ENCODE data around the gene SUFU. TPM values are rescaled to one million over a fixed set of nuclear protein-coding genes. Genes with fewer than 3 reads are reported as not detected.

The SUFU gene
- total RNA-seq, 1 experiment from 2014 or later, result 6.3 TPM

DNA sequence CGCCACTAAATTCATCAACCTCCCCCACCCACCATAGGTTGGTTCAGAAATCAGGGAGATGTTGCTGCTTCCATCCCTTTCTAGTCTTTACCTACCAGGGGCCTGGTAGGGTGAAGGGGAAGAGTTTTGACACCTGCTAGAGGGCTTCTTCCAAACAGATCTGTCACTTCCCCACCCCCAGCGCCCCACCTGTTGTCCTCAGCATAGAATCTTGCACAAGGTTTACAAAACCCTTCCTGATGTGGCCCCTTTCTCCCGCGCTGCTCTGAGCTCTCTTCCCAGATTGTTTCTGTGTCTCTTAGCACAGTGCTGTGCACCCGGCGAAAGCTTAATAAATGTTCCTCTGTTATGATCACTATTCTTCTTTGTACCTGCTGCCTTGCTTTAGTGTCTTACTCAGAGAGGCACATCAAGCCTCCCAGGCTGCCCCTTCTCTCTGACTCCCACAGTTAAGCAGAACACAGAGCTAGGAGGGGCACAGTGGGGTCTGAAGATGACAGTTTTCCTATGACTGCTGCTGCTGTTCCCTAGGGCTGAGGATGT lies 41.2 kb upstream of the SUFU start:
- no peaks in the 10 kb centered on the region for H3K36me3 Mint-ChIP-seq (ENCODE audit: insufficient read depth, unreplicated experiment)
- H3K9me3 Mint-ChIP-seq (ENCODE audit: unreplicated experiment), result no peaks in the 10 kb centered on the region
- no peak overlapping the region for H3K27ac Mint-ChIP-seq (ENCODE audit: low read depth, unreplicated experiment)
- peaks cover 15% of the 10 kb centered on the region for H3K4me1 Mint-ChIP-seq (ENCODE audit: insufficient read depth, unreplicated experiment)
- intact Hi-C loops (cut with micrococcal nuclease), result no loop called here
- ChIA-PET CTCF (interaction anchor here (0.5 to 3.4 kb wide), 4 partner anchors 16 to 99 kb away, joined by 3 to 13 read pairs (median 5); partner anchors contain the start of genes ACTR1A and FBXL15), POLR2A (interaction anchor here (0.6 to 4.4 kb wide), 7 partner anchors 9 to 287 kb away, joined by 3 to 77 read pairs (median 9); partner anchors contain the start of genes ACTR1A, C10orf95, CUEDC2 and NFKB2)
- peak overlapping the region; percentile 92 for H3K4me3 Mint-ChIP-seq (ENCODE audit: unreplicated experiment)
- no peak for TF ChIP-seq CTCF (IDR thresholded peaks at IDR 0.05; ENCODE audit: unreplicated experiment)
- no peak for DNase-seq (ENCODE audit: unreplicated experiment)
- H3K27me3 Mint-ChIP-seq (ENCODE audit: insufficient read depth, unreplicated experiment), result no peaks in the 10 kb centered on the region
- BruUV-seq (replicated peaks), result no TSS peak

DNA sequence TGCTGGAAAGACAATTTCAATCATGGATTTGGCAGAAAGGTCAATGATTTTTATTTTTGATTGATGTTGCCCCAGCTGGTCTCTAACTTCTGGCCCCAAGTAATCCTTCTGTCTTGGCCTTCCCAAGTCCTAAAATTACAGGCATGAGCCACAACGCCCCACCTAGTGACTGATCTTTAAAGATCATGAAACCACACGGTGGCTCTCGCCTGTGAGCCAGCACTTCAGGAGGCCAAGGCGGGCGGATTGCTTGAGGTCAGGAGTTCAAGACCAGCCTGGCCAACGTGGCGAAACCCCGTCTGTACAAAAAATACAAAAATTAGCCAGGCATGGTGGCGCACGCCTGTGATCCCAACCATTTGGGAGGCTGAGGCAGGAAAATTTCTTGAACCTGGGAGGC lies 39.8 kb upstream of the SUFU start:
- no peaks in the 10 kb centered on the region for H3K36me3 Mint-ChIP-seq (ENCODE audit: insufficient read depth, unreplicated experiment)
- H3K27me3 Mint-ChIP-seq (ENCODE audit: insufficient read depth, unreplicated experiment), result no peaks in the 10 kb centered on the region
- POLR2A ChIA-PET, result no interaction called here
- TF ChIP-seq CTCF (IDR thresholded peaks at IDR 0.05; ENCODE audit: unreplicated experiment), result no peak
- intact Hi-C loops (cut with micrococcal nuclease), result no loop called here
- no peak overlapping the region for H3K4me3 Mint-ChIP-seq (ENCODE audit: unreplicated experiment)
- no TSS peak for BruUV-seq (replicated peaks)
- DNase-seq (ENCODE audit: unreplicated experiment), result no peak
- CTCF ChIA-PET, result interaction anchor here (3.4 kb wide), 1 partner anchor 15 kb away, joined by 13 read pairs; no protein-coding TSS in a partner anchor
- no peaks in the 10 kb centered on the region for H3K9me3 Mint-ChIP-seq (ENCODE audit: unreplicated experiment)
- H3K27ac Mint-ChIP-seq (ENCODE audit: low read depth, unreplicated experiment), result no peak overlapping the region
- peaks cover 15% of the 10 kb centered on the region for H3K4me1 Mint-ChIP-seq (ENCODE audit: insufficient read depth, unreplicated experiment)

DNA sequence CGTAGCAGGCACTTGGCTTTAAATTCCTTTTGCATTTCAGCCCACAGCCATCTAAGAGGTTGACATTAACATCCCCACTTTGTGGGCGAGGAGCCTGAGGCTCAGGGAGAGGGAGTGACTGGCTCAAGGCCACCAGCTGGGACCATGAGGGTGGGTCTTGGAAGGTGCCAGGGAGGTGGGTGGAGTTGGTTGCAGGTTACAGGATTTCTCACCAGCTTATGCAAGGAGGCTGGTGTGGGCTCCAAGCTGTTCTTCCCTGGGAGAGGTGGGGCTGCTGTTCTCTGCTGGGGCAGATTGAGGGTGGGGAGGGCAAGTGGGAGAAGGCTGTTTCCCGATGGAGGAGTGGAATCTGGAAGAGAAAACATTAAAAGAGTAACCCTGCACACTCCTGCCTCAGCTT lies 38.3 kb upstream of the SUFU start:
- no peak for DNase-seq (ENCODE audit: unreplicated experiment)
- POLR2A ChIA-PET, result interaction anchor here (0.5 to 0.6 kb wide), 2 partner anchors 221 to 304 kb away, joined by 3 read pairs; no protein-coding TSS in a partner anchor
- peaks cover 15% of the 10 kb centered on the region for H3K4me1 Mint-ChIP-seq (ENCODE audit: insufficient read depth, unreplicated experiment)
- intact Hi-C loops (cut with micrococcal nuclease), result no loop called here
- no peak overlapping the region for H3K4me3 Mint-ChIP-seq (ENCODE audit: unreplicated experiment)
- no peaks in the 10 kb centered on the region for H3K9me3 Mint-ChIP-seq (ENCODE audit: unreplicated experiment)
- TF ChIP-seq CTCF (IDR thresholded peaks at IDR 0.05; ENCODE audit: unreplicated experiment), result no peak
- no peaks in the 10 kb centered on the region for H3K36me3 Mint-ChIP-seq (ENCODE audit: insufficient read depth, unreplicated experiment)
- no TSS peak for BruUV-seq (replicated peaks)
- H3K27me3 Mint-ChIP-seq (ENCODE audit: insufficient read depth, unreplicated experiment), result no peaks in the 10 kb centered on the region
- H3K27ac Mint-ChIP-seq (ENCODE audit: low read depth, unreplicated experiment), result no peak overlapping the region
- CTCF ChIA-PET, result interaction anchor here (0.6 to 3.4 kb wide), 4 partner anchors 13 to 1903 kb away, joined by 3 to 13 read pairs (median 4); no protein-coding TSS in a partner anchor

- CTCF ChIA-PET, result interaction anchor here (0.6 to 3.0 kb wide), 3 partner anchors 12 to 418 kb away, joined by 3 to 28 read pairs (median 5); no protein-coding TSS in a partner anchor
- no peaks in the 10 kb centered on the region for H3K36me3 Mint-ChIP-seq (ENCODE audit: insufficient read depth, unreplicated experiment)
- H3K4me3 Mint-ChIP-seq (ENCODE audit: unreplicated experiment), result no peak overlapping the region
- no peak for TF ChIP-seq CTCF (IDR thresholded peaks at IDR 0.05; ENCODE audit: unreplicated experiment)
- no peaks in the 10 kb centered on the region for H3K27me3 Mint-ChIP-seq (ENCODE audit: insufficient read depth, unreplicated experiment)
- H3K9me3 Mint-ChIP-seq (ENCODE audit: unreplicated experiment), result no peaks in the 10 kb centered on the region
- H3K4me1 Mint-ChIP-seq (ENCODE audit: insufficient read depth, unreplicated experiment), result no peaks in the 10 kb centered on the region
- H3K27ac Mint-ChIP-seq (ENCODE audit: low read depth, unreplicated experiment), result no peak overlapping the region
- no peak for DNase-seq (ENCODE audit: unreplicated experiment)
- BruUV-seq (replicated peaks), result no TSS peak
- intact Hi-C loops (cut with micrococcal nuclease), result no loop called here
- POLR2A ChIA-PET, result no interaction called here
Observed at GRCh38 chr10:102467318-102467717, 36.5 kb upstream of the SUFU start.
